CD8-positive, alpha-beta memory T cell (primary cell): ENCODE data around the gene DMGDH. TPM values are rescaled to one million over a fixed set of nuclear protein-coding genes. Genes with fewer than 3 reads are reported as not detected.
A peak's percentile ranks its signal among the peaks of the same experiment; 100 is the strongest.

Experiments
- CTCF ChIA-PET: fragments of 350-600 bp; sonication (Branson Sonifier 250); formaldehyde crosslinking; loops from one replicate; lab custom pipeline; 2021; ENCODE audit warnings: antibody characterized with exemption; lab: Charles Lee
- POLR2A ChIA-PET: fragments of 350-600 bp; sonication (Branson Sonifier 250); formaldehyde crosslinking; loops from one replicate; lab custom pipeline; 2021; ENCODE audit warnings: antibody characterized with exemption; lab: Charles Lee
- DNase-seq, 5 donors: peaks; one replicate each; pipeline versions ENCODE4 v3.0.0 to v3.0.0-alpha.2; 2020 to 2022; ENCODE audit warnings: mixed read lengths in 1 of 5
- H3K27ac ChIP-seq: one replicate; pipeline ENCODE4 v1.7.0; 2013; ENCODE audit warnings: low read depth, mild to moderate bottlenecking, low read length, moderate library complexity
- H3K27me3 ChIP-seq: 2 replicates; pipeline ENCODE4 v1.7.0; 2013; ENCODE audit warnings: low read length, mild to moderate bottlenecking; ENCODE audit not compliant: insufficient read depth, poor library complexity, severe bottlenecking
- H3K36me3 ChIP-seq: 2 replicates; pipeline ENCODE4 v1.7.0; 2013; ENCODE audit warnings: mild to moderate bottlenecking, low read length, moderate library complexity; ENCODE audit not compliant: insufficient read depth
- H3K4me1 ChIP-seq: 2 replicates; pipeline ENCODE4 v1.7.0; 2013; ENCODE audit warnings: mild to moderate bottlenecking, low read length, moderate library complexity; ENCODE audit not compliant: insufficient read depth
- H3K4me3 ChIP-seq: 2 replicates; pipeline ENCODE4 v1.7.0; 2013; ENCODE audit warnings: mild to moderate bottlenecking, low read length
- H3K9me3 ChIP-seq: 2 replicates; pipeline ENCODE4 v1.7.0; 2013; ENCODE audit warnings: mild to moderate bottlenecking, low read length
- H3K27ac Mint-ChIP-seq, 8 donors: one replicate each; pipeline ENCODE4 v1.8.0; 2020 to 2021; ENCODE audit warnings: mixed read lengths in 8 of 8, mild to moderate bottlenecking in 6 of 8, inconsistent platforms in 3 of 8, moderate library complexity in 3 of 8
- H3K27me3 Mint-ChIP-seq, 2 donors: one replicate each; pipeline ENCODE4 v1.8.0; 2020 to 2021; ENCODE audit warnings: mixed read lengths in 2 of 2, mild to moderate bottlenecking in 1 of 2, moderate library complexity in 1 of 2
- H3K36me3 Mint-ChIP-seq, 3 donors: one replicate each; pipeline ENCODE4 v1.8.0; 2020 to 2021; ENCODE audit warnings: mixed read lengths in 3 of 3, inconsistent platforms in 1 of 3, mild to moderate bottlenecking in 1 of 3
- H3K4me1 Mint-ChIP-seq, 3 donors: one replicate each; pipeline ENCODE4 v1.8.0; 2020 to 2021; ENCODE audit warnings: mixed read lengths in 3 of 3, inconsistent platforms in 1 of 3, mild to moderate bottlenecking in 1 of 3
- H3K4me3 Mint-ChIP-seq, 7 donors: one replicate each; pipeline ENCODE4 v1.8.0; 2020 to 2021; ENCODE audit warnings: mixed read lengths in 7 of 7, mild to moderate bottlenecking in 6 of 7, moderate library complexity in 4 of 7, inconsistent platforms in 2 of 7
- H3K9me3 Mint-ChIP-seq, 5 donors: one replicate each; pipeline ENCODE4 v1.8.0; 2020 to 2022; ENCODE audit warnings: mixed read lengths in 5 of 5, mild to moderate bottlenecking in 3 of 5, moderate library complexity in 2 of 5, inconsistent platforms in 1 of 5
- polyA plus RNA-seq: library from polyadenylated mRNA; unstranded; fragments of 300-500 nt; fragmentation: Illumina TruSeq; gene quantifications from one replicate; pipeline ENCODE4 v1.2.3, GENCODE V29; 2021
- total RNA-seq, 2 experiments: library from RNA; stranded (reverse); gene quantifications; one replicate each; pipeline ENCODE4 v1.2.3, GENCODE V29; 2021

The DMGDH gene
- total and polyA plus RNA-seq, 3 experiments from 2014 or later, result not detected

GRCh38 chr5:78979909-78980308 is 89.6 kb downstream of the DMGDH start:
- H3K4me1 ChIP-seq, result no peaks in the 10 kb centered on the region
- no peaks in the 10 kb centered on the region for H3K36me3 ChIP-seq
- Mint-ChIP-seq H3K4me3 (no peak overlapping the region), H3K27ac (peak overlapping the region in 1 of 8 donors; percentile 51), H3K4me1 (peaks cover 13 to 19% (median 16%) of the 10 kb centered on the region in 3 donors), H3K36me3 (peaks cover 0 to 4% (median 0%) of the 10 kb centered on the region in 3 donors), H3K9me3 (no peaks in the 10 kb centered on the region), H3K27me3 (no peaks in the 10 kb centered on the region)
- no peak for DNase-seq
- ChIA-PET POLR2A (no interaction called here), CTCF (interaction anchor here (1.9 kb wide), 1 partner anchor 8 kb away, joined by 4 read pairs; no protein-coding TSS in a partner anchor)
- H3K9me3 ChIP-seq, result no peaks in the 10 kb centered on the region
- no peak overlapping the region for H3K27ac ChIP-seq
- H3K27me3 ChIP-seq, result no peaks in the 10 kb centered on the region
- no peak overlapping the region for H3K4me3 ChIP-seq

- no peak overlapping the region for H3K4me3 ChIP-seq
- H3K27ac ChIP-seq, result no peak overlapping the region
- H3K36me3 ChIP-seq, result no peaks in the 10 kb centered on the region
- DNase-seq, result no peak
- POLR2A ChIA-PET, result no interaction called here
- Mint-ChIP-seq H3K4me3 (no peak overlapping the region), H3K9me3 (no peaks in the 10 kb centered on the region), H3K36me3 (peaks cover 0 to 2% (median 0%) of the 10 kb centered on the region in 3 donors), H3K27me3 (no peaks in the 10 kb centered on the region), H3K4me1 (peaks cover 13 to 19% (median 16%) of the 10 kb centered on the region in 3 donors), H3K27ac (no peak overlapping the region)
- H3K4me1 ChIP-seq, result no peaks in the 10 kb centered on the region
- H3K9me3 ChIP-seq, result no peaks in the 10 kb centered on the region
- H3K27me3 ChIP-seq, result no peaks in the 10 kb centered on the region
- CTCF ChIA-PET, result interaction anchor here (0.6 kb wide), 1 partner anchor 278 kb away, joined by 4 read pairs; no protein-coding TSS in a partner anchor
These were observed 90.2 kb downstream of the DMGDH start for GRCh38 chr5:78979117-78979742.

- no peaks in the 10 kb centered on the region for H3K9me3 Mint-ChIP-seq
- Histone ChIP-seq H3K27ac (no peak overlapping the region), H3K27me3 (no peaks in the 10 kb centered on the region), H3K4me3 (no peak overlapping the region), H3K4me1 (no peaks in the 10 kb centered on the region), H3K36me3 (no peaks in the 10 kb centered on the region), H3K9me3 (no peaks in the 10 kb centered on the region)
- H3K4me3 Mint-ChIP-seq, result no peak overlapping the region
- POLR2A ChIA-PET, result interaction anchor here (0.7 kb wide), 1 partner anchor 9 kb away, joined by 3 read pairs; no protein-coding TSS in a partner anchor
- DNase-seq, result no peak
- H3K27me3 Mint-ChIP-seq, result no peaks in the 10 kb centered on the region
- CTCF ChIA-PET, result interaction anchor here (1.0 to 1.3 kb wide), 2 partner anchors 9 to 159 kb away, joined by 3 read pairs; no protein-coding TSS in a partner anchor
- no peak overlapping the region for H3K27ac Mint-ChIP-seq
- H3K36me3 Mint-ChIP-seq, result peaks cover 0 to 2% (median 0%) of the 10 kb centered on the region in 3 donors
- H3K4me1 Mint-ChIP-seq, result peaks cover 0 to 5% (median 2%) of the 10 kb centered on the region in 3 donors
These were observed 94.4 kb downstream of the DMGDH start for GRCh38 chr5:78975035-78975434.

- H3K9me3 ChIP-seq, result no peaks in the 10 kb centered on the region
- H3K4me1 Mint-ChIP-seq, result peaks cover 0 to 5% (median 2%) of the 10 kb centered on the region in 3 donors
- H3K4me3 ChIP-seq, result no peak overlapping the region
- DNase-seq, result no peak
- H3K4me1 ChIP-seq, result no peaks in the 10 kb centered on the region
- H3K9me3 Mint-ChIP-seq, result no peaks in the 10 kb centered on the region
- POLR2A ChIA-PET, result no interaction called here
- H3K27me3 Mint-ChIP-seq, result no peaks in the 10 kb centered on the region
- CTCF ChIA-PET, result interaction anchor here (1.0 kb wide), 1 partner anchor 159 kb away, joined by 3 read pairs; no protein-coding TSS in a partner anchor
- peaks cover 0 to 2% (median 0%) of the 10 kb centered on the region in 3 donors for H3K36me3 Mint-ChIP-seq
- no peak overlapping the region for H3K4me3 Mint-ChIP-seq
- no peak overlapping the region for H3K27ac ChIP-seq
- no peaks in the 10 kb centered on the region for H3K27me3 ChIP-seq
- H3K27ac Mint-ChIP-seq, result no peak overlapping the region
- H3K36me3 ChIP-seq, result no peaks in the 10 kb centered on the region
These were observed 94.9 kb downstream of the DMGDH start for GRCh38 chr5:78974601-78975000.

- Histone ChIP-seq H3K4me3 (no peak overlapping the region), H3K4me1 (no peaks in the 10 kb centered on the region), H3K36me3 (no peaks in the 10 kb centered on the region), H3K9me3 (no peaks in the 10 kb centered on the region), H3K27me3 (no peaks in the 10 kb centered on the region), H3K27ac (no peak overlapping the region)
- Mint-ChIP-seq H3K4me1 (peaks cover 0 to 5% (median 2%) of the 10 kb centered on the region in 3 donors), H3K36me3 (peaks cover 0 to 2% (median 0%) of the 10 kb centered on the region in 3 donors), H3K27ac (no peak overlapping the region), H3K4me3 (no peak overlapping the region), H3K9me3 (no peaks in the 10 kb centered on the region), H3K27me3 (no peaks in the 10 kb centered on the region)
- ChIA-PET CTCF (interaction anchor here (1.0 kb wide), 1 partner anchor 160 kb away, joined by 3 read pairs; no protein-coding TSS in a partner anchor), POLR2A (no interaction called here)
- DNase-seq, result no peak
These were observed 95.5 kb downstream of the DMGDH start for GRCh38 chr5:78974011-78974410.

- Histone ChIP-seq H3K4me1 (no peaks in the 10 kb centered on the region), H3K27me3 (no peaks in the 10 kb centered on the region), H3K4me3 (no peak overlapping the region), H3K27ac (no peak overlapping the region), H3K9me3 (no peaks in the 10 kb centered on the region), H3K36me3 (no peaks in the 10 kb centered on the region)
- Mint-ChIP-seq H3K4me1 (peaks cover 0 to 5% (median 2%) of the 10 kb centered on the region in 3 donors), H3K36me3 (peaks cover 0 to 6% (median 2%) of the 10 kb centered on the region in 3 donors), H3K27me3 (no peaks in the 10 kb centered on the region), H3K4me3 (no peak overlapping the region), H3K27ac (no peak overlapping the region), H3K9me3 (no peaks in the 10 kb centered on the region)
- ChIA-PET POLR2A (no interaction called here), CTCF (interaction anchor here (1.2 kb wide), 1 partner anchor 10 kb away, joined by 3 read pairs; no protein-coding TSS in a partner anchor)
- no peak for DNase-seq
These were observed 96.6 kb downstream of the DMGDH start for GRCh38 chr5:78972654-78973428.

GRCh38 chr5:78971998-78972397 is 97.5 kb downstream of the DMGDH start:
- Histone ChIP-seq H3K27me3 (no peaks in the 10 kb centered on the region), H3K36me3 (no peaks in the 10 kb centered on the region), H3K9me3 (no peaks in the 10 kb centered on the region), H3K4me3 (no peak overlapping the region), H3K4me1 (no peaks in the 10 kb centered on the region), H3K27ac (no peak overlapping the region)
- peaks cover 0 to 2% (median 0%) of the 10 kb centered on the region in 3 donors for H3K4me1 Mint-ChIP-seq
- POLR2A ChIA-PET, result no interaction called here
- H3K27me3 Mint-ChIP-seq, result no peaks in the 10 kb centered on the region
- H3K9me3 Mint-ChIP-seq, result no peaks in the 10 kb centered on the region
- H3K27ac Mint-ChIP-seq, result peak overlapping the region in 1 of 8 donors; percentile 74
- no peak for DNase-seq
- peaks cover 0 to 9% (median 3%) of the 10 kb centered on the region in 3 donors for H3K36me3 Mint-ChIP-seq
- CTCF ChIA-PET, result interaction anchor here (1.2 to 1.5 kb wide), 2 partner anchors 9 to 11 kb away, joined by 3 to 4 read pairs; no protein-coding TSS in a partner anchor
- no peak overlapping the region for H3K4me3 Mint-ChIP-seq

GRCh38 chr5:78968781-78969180 is 100.7 kb downstream of the DMGDH start:
- CTCF ChIA-PET, result no interaction called here
- H3K36me3 ChIP-seq, result no peaks in the 10 kb centered on the region
- no peak overlapping the region for H3K27ac ChIP-seq
- no peak for DNase-seq
- no peaks in the 10 kb centered on the region for H3K9me3 ChIP-seq
- H3K27me3 Mint-ChIP-seq, result no peaks in the 10 kb centered on the region
- peaks cover 4 to 29% (median 10%) of the 10 kb centered on the region in 3 donors for H3K36me3 Mint-ChIP-seq
- no peak overlapping the region for H3K4me3 Mint-ChIP-seq
- H3K4me1 ChIP-seq, result no peaks in the 10 kb centered on the region
- no peaks in the 10 kb centered on the region for H3K4me1 Mint-ChIP-seq
- H3K27ac Mint-ChIP-seq, result no peak overlapping the region
- H3K27me3 ChIP-seq, result no peaks in the 10 kb centered on the region
- POLR2A ChIA-PET, result no interaction called here
- H3K9me3 Mint-ChIP-seq, result no peaks in the 10 kb centered on the region
- H3K4me3 ChIP-seq, result no peak overlapping the region
